Activated T-cell treated with anti-CD3 and anti-CD28 coated beads for 4 hours (primary cell): ENCODE data around the gene TRIM2.

ENCODE experiments used
- DNase-seq: peaks from one replicate; pipeline ENCODE4 v3.0.0-alpha.2; 2020

The TRIM2 gene

GRCh38 chr4:153290134-153290533, 85.9 kb downstream of the TRIM2 start:
- no peak for DNase-seq

- no peak for DNase-seq
These were observed 87.3 kb downstream of the TRIM2 start for GRCh38 chr4:153291562-153291961.

- no peak for DNase-seq
These were observed 88.9 kb downstream of the TRIM2 start for GRCh38 chr4:153292897-153293741.

- no peak for DNase-seq
These were observed 89.5 kb downstream of the TRIM2 start for GRCh38 chr4:153293742-153294057.

GRCh38 chr4:153294631-153295030, 90.4 kb downstream of the TRIM2 start:
- no peak for DNase-seq

GRCh38 chr4:153295131-153295755, 91.0 kb downstream of the TRIM2 start:
- no peak for DNase-seq

GRCh38 chr4:153296040-153296823, 92.0 kb downstream of the TRIM2 start:
- no peak for DNase-seq

GRCh38 chr4:153297116-153297515, 92.9 kb downstream of the TRIM2 start:
- no peak for DNase-seq

- no peak for DNase-seq
These were observed 106.5 kb downstream of the TRIM2 start for GRCh38 chr4:153310793-153311192.

GRCh38 chr4:153314915-153315314, 110.7 kb downstream of the TRIM2 start:
- DNase-seq: no peak

GRCh38 chr4:153318696-153319320, 114.6 kb downstream of the TRIM2 start:
- peak; percentile 20 for DNase-seq

- no peak for DNase-seq
These were observed 118.5 kb downstream of the TRIM2 start for GRCh38 chr4:153322791-153323190.

- no peak for DNase-seq
These were observed 119.8 kb downstream of the TRIM2 start for GRCh38 chr4:153324046-153324445.

- no peak for DNase-seq
These were observed 121.3 kb downstream of the TRIM2 start for GRCh38 chr4:153325558-153325957.

- no peak for DNase-seq
These were observed 122.3 kb downstream of the TRIM2 start for GRCh38 chr4:153326513-153326912.

GRCh38 chr4:153327247-153327646, 123.0 kb downstream of the TRIM2 start:
- no peak for DNase-seq

GRCh38 chr4:153332936-153333335, 128.7 kb downstream of the TRIM2 start:
- DNase-seq: no peak

GRCh38 chr4:153333874-153334273, 129.6 kb downstream of the TRIM2 start:
- no peak for DNase-seq

GRCh38 chr4:153335665-153336064, 131.4 kb downstream of the TRIM2 start:
- no peak for DNase-seq

- no peak for DNase-seq
These were observed 133.4 kb downstream of the TRIM2 start for GRCh38 chr4:153337686-153338085.

- no peak for DNase-seq
These were observed 137.4 kb downstream of the TRIM2 start for GRCh38 chr4:153341575-153342090.

- no peak for DNase-seq
These were observed 138.7 kb downstream of the TRIM2 start for GRCh38 chr4:153342751-153343552.
